Muscle layer of colon (tissue), 2 donors: ENCODE measurements around the gene TMEM40.

Source experiments
- H3K27ac ChIP-seq: one replicate; pipeline ENCODE4 v1.7.0; 2013; ENCODE audit warnings: low read depth, mild to moderate bottlenecking, low read length, moderate library complexity
- H3K27me3 ChIP-seq, 2 donors: one replicate each; pipeline ENCODE4 v1.7.0; 2013; ENCODE audit warnings: low read length in 2 of 2, mild to moderate bottlenecking in 2 of 2; ENCODE audit not compliant: insufficient read depth in 2 of 2, control insufficient read depth in 1 of 2
- H3K36me3 ChIP-seq: one replicate; pipeline ENCODE4 v1.7.0; 2013; ENCODE audit warnings: mild to moderate bottlenecking, low read length; ENCODE audit not compliant: insufficient read depth
- H3K4me1 ChIP-seq: one replicate; pipeline ENCODE4 v1.7.0; 2013; ENCODE audit warnings: mild to moderate bottlenecking, low read length; ENCODE audit not compliant: insufficient read depth
- H3K4me3 ChIP-seq, 2 donors: one replicate each; pipeline ENCODE4 v1.7.0; 2013; ENCODE audit warnings: low read length in 2 of 2, low read depth in 1 of 2, mild to moderate bottlenecking in 1 of 2, moderate library complexity in 1 of 2
- H3K9ac ChIP-seq: one replicate; pipeline ENCODE4 v1.7.0; 2013; ENCODE audit warnings: low read length
- H3K9me3 ChIP-seq: one replicate; pipeline ENCODE4 v1.7.0; 2013; ENCODE audit warnings: mild to moderate bottlenecking, low read length
- donor health status: abdominal sarcoma.
- donor health status: Adenocarcinoma of cecum.

The TMEM40 gene

GRCh38 chr3:12748477-12748876, 10.6 kb downstream of the TMEM40 start:
- Histone ChIP-seq H3K9ac (no peak overlapping the region), H3K4me1 (peaks cover 13% of the 10 kb centered on the region), H3K27me3 (no peaks in the 10 kb centered on the region), H3K9me3 (no peaks in the 10 kb centered on the region), H3K4me3 (no peak overlapping the region), H3K27ac (no peak overlapping the region), H3K36me3 (no peaks in the 10 kb centered on the region)

GRCh38 chr3:12746419-12746818, 12.6 kb downstream of the TMEM40 start:
- Histone ChIP-seq H3K27me3 (no peaks in the 10 kb centered on the region), H3K27ac (no peak overlapping the region), H3K9me3 (no peaks in the 10 kb centered on the region), H3K9ac (no peak overlapping the region), H3K4me1 (peaks cover 13% of the 10 kb centered on the region), H3K36me3 (no peaks in the 10 kb centered on the region), H3K4me3 (no peak overlapping the region)

- Histone ChIP-seq H3K4me1 (no peaks in the 10 kb centered on the region), H3K36me3 (no peaks in the 10 kb centered on the region)
Measured at GRCh38 chr3:12744326-12744725, 14.7 kb downstream of the TMEM40 start.

GRCh38 chr3:12743583-12743982, 15.5 kb downstream of the TMEM40 start:
- no peak overlapping the region for H3K4me3 ChIP-seq
- H3K9me3 ChIP-seq: no peaks in the 10 kb centered on the region
- H3K4me1 ChIP-seq: no peaks in the 10 kb centered on the region
- no peak overlapping the region for H3K9ac ChIP-seq
- no peaks in the 10 kb centered on the region for H3K27me3 ChIP-seq
- H3K36me3 ChIP-seq: no peaks in the 10 kb centered on the region
- no peak overlapping the region for H3K27ac ChIP-seq

More at GRCh38 chr3:12744326-12744725, 14.7 kb downstream of the TMEM40 start:
- Histone ChIP-seq H3K27ac (no peak overlapping the region), H3K9ac (no peak overlapping the region), H3K4me3 (no peak overlapping the region), H3K27me3 (no peaks in the 10 kb centered on the region), H3K9me3 (no peaks in the 10 kb centered on the region)

- Histone ChIP-seq H3K27ac (no peak overlapping the region), H3K36me3 (no peaks in the 10 kb centered on the region), H3K27me3 (no peaks in the 10 kb centered on the region)
Measured at GRCh38 chr3:12742330-12743107, 16.5 kb downstream of the TMEM40 start.

GRCh38 chr3:12741209-12741608, 17.9 kb downstream of the TMEM40 start:
- no peaks in the 10 kb centered on the region for H3K4me1 ChIP-seq
- no peaks in the 10 kb centered on the region for H3K9me3 ChIP-seq
- H3K4me3 ChIP-seq: no peak overlapping the region
- no peak overlapping the region for H3K27ac ChIP-seq
- H3K36me3 ChIP-seq: no peaks in the 10 kb centered on the region
- H3K9ac ChIP-seq: no peak overlapping the region
- H3K27me3 ChIP-seq: no peaks in the 10 kb centered on the region

More at GRCh38 chr3:12742330-12743107, 16.5 kb downstream of the TMEM40 start:
- H3K9ac ChIP-seq: no peak overlapping the region
- no peaks in the 10 kb centered on the region for H3K4me1 ChIP-seq
- H3K4me3 ChIP-seq: no peak overlapping the region
- H3K9me3 ChIP-seq: no peaks in the 10 kb centered on the region

GRCh38 chr3:12737833-12738232, 21.2 kb downstream of the TMEM40 start:
- no peaks in the 10 kb centered on the region for H3K9me3 ChIP-seq
- H3K4me1 ChIP-seq: no peaks in the 10 kb centered on the region
- H3K4me3 ChIP-seq: no peak overlapping the region
- H3K27me3 ChIP-seq: no peaks in the 10 kb centered on the region
- no peaks in the 10 kb centered on the region for H3K36me3 ChIP-seq
- no peak overlapping the region for H3K9ac ChIP-seq
- H3K27ac ChIP-seq: no peak overlapping the region

- no peak overlapping the region for H3K9ac ChIP-seq
- H3K27ac ChIP-seq: no peak overlapping the region
- H3K9me3 ChIP-seq: no peaks in the 10 kb centered on the region
- H3K36me3 ChIP-seq: no peaks in the 10 kb centered on the region
- H3K27me3 ChIP-seq: no peaks in the 10 kb centered on the region
- H3K4me1 ChIP-seq: no peaks in the 10 kb centered on the region
- H3K4me3 ChIP-seq: no peak overlapping the region
Measured at GRCh38 chr3:12737319-12737718, 21.7 kb downstream of the TMEM40 start.

- no peaks in the 10 kb centered on the region for H3K36me3 ChIP-seq
- H3K4me3 ChIP-seq: no peak overlapping the region
Measured at GRCh38 chr3:12734960-12735359, 24.1 kb downstream of the TMEM40 start.

GRCh38 chr3:12733566-12733965, 25.5 kb downstream of the TMEM40 start:
- H3K4me1 ChIP-seq: peaks cover 9% of the 10 kb centered on the region
- H3K9me3 ChIP-seq: no peaks in the 10 kb centered on the region
- no peaks in the 10 kb centered on the region for H3K36me3 ChIP-seq
- H3K27me3 ChIP-seq: no peaks in the 10 kb centered on the region
- no peak overlapping the region for H3K9ac ChIP-seq
- no peak overlapping the region for H3K4me3 ChIP-seq
- H3K27ac ChIP-seq: no peak overlapping the region

More at GRCh38 chr3:12734960-12735359, 24.1 kb downstream of the TMEM40 start:
- no peaks in the 10 kb centered on the region for H3K4me1 ChIP-seq
- no peak overlapping the region for H3K27ac ChIP-seq
- no peak overlapping the region for H3K9ac ChIP-seq
- no peaks in the 10 kb centered on the region for H3K27me3 ChIP-seq
- H3K9me3 ChIP-seq: no peaks in the 10 kb centered on the region

- no peaks in the 10 kb centered on the region for H3K36me3 ChIP-seq
- no peak overlapping the region for H3K9ac ChIP-seq
- no peak overlapping the region for H3K27ac ChIP-seq
Measured at GRCh38 chr3:12730506-12731242, 28.4 kb downstream of the TMEM40 start.

More at GRCh38 chr3:12730506-12731242, 28.4 kb downstream of the TMEM40 start:
- Histone ChIP-seq H3K4me1 (peaks cover 9% of the 10 kb centered on the region), H3K4me3 (no peak overlapping the region), H3K9me3 (no peaks in the 10 kb centered on the region), H3K27me3 (no peaks in the 10 kb centered on the region)
